K562 (cell line): Measurements from ENCODE around the gene PNPO. TPM values are rescaled to one million over a fixed set of nuclear protein-coding genes. Genes with fewer than 3 reads are reported as not detected.

Experiments
- ARNT ChIP-seq, 2 experiments: fragments of 450-650 bp; IDR thresholded peaks; 2 replicates each; pipeline ENCODE4 v1.6.1; 2016; ENCODE audit warnings: mild to moderate bottlenecking in 1 of 2
- CREBBP ChIP-seq: IDR thresholded peaks from one replicate; pipeline ENCODE4 v1.6.1; 2012; ENCODE audit warnings: low read depth, mild to moderate bottlenecking, control low read depth, inconsistent platforms, low read length
- FOSL1 ChIP-seq: fragments of 200-800 bp; sonication (Bioruptor generic); conservative IDR thresholded peaks from 2 replicates; pipeline ENCODE4 v1.6.1; 2016; ENCODE audit warnings: missing genetic modification characterization, missing compliant biosample characterization
- MECOM ChIP-seq: fragments of 250-450 bp; sonication (Bioruptor Pico); IDR thresholded peaks from 2 replicates; pipeline ENCODE4 v1.8.0; 2022; ENCODE audit warnings: inconsistent platforms
- NCOA2 ChIP-seq, 2 experiments: fragments of 450-650 bp; IDR thresholded peaks; 2 replicates each; pipeline ENCODE4 v1.6.1; 2018; ENCODE audit warnings: mild to moderate bottlenecking in 2 of 2, moderate library complexity in 1 of 2; ENCODE audit not compliant: partially characterized antibody in 2 of 2
- XRCC5 ChIP-seq: fragments of 200-400 bp; formaldehyde crosslinking; IDR thresholded peaks from 2 replicates; pipeline ENCODE4 v1.6.1; 2017; ENCODE audit warnings: low read depth, mild to moderate bottlenecking, low read length
- ZC3H11A ChIP-seq: IDR thresholded peaks from 2 replicates; pipeline ENCODE4 v1.6.1; 2012; ENCODE audit warnings: low read depth, low read length, improper control_type of control experiment
- ZNF584 ChIP-seq: fragments of 200-800 bp; sonication (Bioruptor generic); IDR thresholded peaks from 2 replicates; pipeline ENCODE4 v1.6.1; 2016; ENCODE audit warnings: low read depth, mild to moderate bottlenecking, missing genetic modification characterization, missing compliant biosample characterization
- ZSCAN29 ChIP-seq: fragments of 450-650 bp; IDR thresholded peaks from 2 replicates; pipeline ENCODE4 v1.6.1; 2017
- polyA plus RNA-seq, 8 experiments: library from polyadenylated mRNA; depleted of rRNA in 4 of 8; stranded (reverse) in 5 of 8; unstranded in 3 of 8; fragments of >200 nt; fragmentation: Nextera tagmentation in 2 of 8; fragmentation: Illumina TruSeq in 1 of 8; extraction: Ambion mirVana in 2 of 8; extraction: Trizol in 1 of 8; gene quantifications; 2 replicates each; pipeline versions ENCODE4 v1.2.1 to v1.2.3, GENCODE V29; 2011 to 2014; ENCODE audit warnings: inconsistent platforms in 1 of 8, missing spikeins in 1 of 8
- total RNA-seq, 7 experiments: library from RNA; depleted of rRNA in 6 of 7; stranded (reverse); fragments of >200 nt in 6 of 7; fragmentation: Illumina TruSeq in 2 of 7; extraction: Trizol in 2 of 7; gene quantifications; 2 replicates each; pipeline versions ENCODE4 v1.2.1 to v1.2.3, GENCODE V29; 2011 to 2021; ENCODE audit warnings: low replicate concordance in 1 of 7
- TF ChIP-seq, protein P1 (sequence below): sonication (generic); formaldehyde crosslinking; IDR thresholded peaks from 2 replicates; pipeline ENCODE4 v1.5.0; 2020; ENCODE audit warnings: missing genetic modification reagents
- TF ChIP-seq, protein P2 (sequence below): IDR thresholded peaks from 2 replicates; pipeline ENCODE4 v1.6.1; 2014; ENCODE audit warnings: antibody characterized with exemption
- TF ChIP-seq, protein P3 (sequence below): fragments of 450-650 bp; conservative IDR thresholded peaks from 2 replicates; pipeline ENCODE4 v1.6.1; 2016; ENCODE audit warnings: missing genetic modification characterization, low read depth, mild to moderate bottlenecking, missing compliant biosample characterization, moderate library complexity
- TF ChIP-seq, protein P4 (sequence below): sonication (generic); formaldehyde crosslinking; IDR thresholded peaks from 2 replicates; pipeline ENCODE4 v1.9.0; 2022; ENCODE audit warnings: mild to moderate bottlenecking, missing genetic modification reagents
- TF ChIP-seq, protein P5 (sequence below): fragments of 250-450 bp; sonication (Bioruptor Pico); IDR thresholded peaks from 2 replicates; pipeline ENCODE4 v1.9.0; 2021; ENCODE audit warnings: mild to moderate bottlenecking, inconsistent platforms
- TF ChIP-seq, protein P6 (sequence below): sonication (generic); formaldehyde crosslinking; IDR thresholded peaks from 2 replicates; pipeline ENCODE4 v1.8.0; 2022; ENCODE audit warnings: mild to moderate bottlenecking, missing genetic modification reagents

PNPO gene
- total and polyA plus RNA-seq, 9 of the 15 experiments (the other 6 are each of a cell fraction or from before 2014, with no cell fraction given), result 16.6 to 39.0 (median 27.4) TPM

DNA sequence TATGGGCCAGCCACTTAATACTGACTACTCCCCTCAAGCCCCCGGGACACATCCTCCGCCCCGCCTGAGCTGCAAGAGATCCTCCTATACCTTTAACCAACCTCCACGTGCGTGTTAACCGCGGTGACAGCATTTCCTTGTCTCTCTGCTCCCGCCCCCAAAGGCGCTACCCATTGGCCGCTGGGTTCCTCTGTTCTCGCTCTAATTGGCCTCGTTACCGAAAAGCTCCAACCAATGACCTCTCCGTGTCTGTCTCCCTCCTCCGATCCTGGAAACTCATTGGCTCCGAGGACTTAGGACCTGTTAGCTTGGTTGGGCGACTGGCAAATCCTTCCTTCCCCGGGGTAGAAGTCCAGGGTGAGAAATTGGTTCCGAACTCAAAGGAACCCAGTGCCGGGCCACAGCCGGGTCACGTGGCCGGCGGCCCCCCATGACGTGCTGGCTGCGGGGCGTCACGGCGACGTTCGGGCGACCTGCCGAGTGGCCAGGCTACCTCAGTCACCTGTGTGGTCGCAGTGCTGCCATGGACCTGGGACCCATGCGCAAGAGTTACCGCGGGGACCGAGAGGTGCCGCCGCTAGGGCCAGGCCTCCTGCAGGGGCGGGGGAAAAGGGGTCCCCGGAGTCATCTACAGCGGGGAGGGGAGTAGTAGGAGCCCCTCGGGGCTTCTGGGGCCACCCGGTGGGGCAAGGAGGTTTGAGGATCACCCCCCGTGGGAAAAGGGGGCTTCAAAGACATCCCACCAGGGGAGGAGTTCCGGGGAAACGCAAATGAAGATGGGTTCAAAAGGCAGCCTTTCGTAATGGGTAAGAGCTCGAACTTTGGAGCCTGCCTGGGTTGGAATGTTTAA lies at the start of gene PNPO (continued):
- TF ChIP-seq FOSL1 (peak; percentile 24; the same call in 1 of the 2 replicates), ZNF584 (peak; percentile 89), MECOM (CRISPR knock-in tag) (no peak), XRCC5 (no peak), ZC3H11A (no peak), ARNT (IDR thresholded peaks at IDR 0.05) (0 out of 4 replicates have a peak, but pooled peaks of 1 of the 2 experiments have one; percentile 2), ZSCAN29 (no peak), NCOA2 (IDR thresholded peaks at IDR 0.05; ENCODE audit: partially characterized antibody in 2 of 2) (no peak), CREBBP (no peak)
- TF ChIP-seq, protein P1, sequence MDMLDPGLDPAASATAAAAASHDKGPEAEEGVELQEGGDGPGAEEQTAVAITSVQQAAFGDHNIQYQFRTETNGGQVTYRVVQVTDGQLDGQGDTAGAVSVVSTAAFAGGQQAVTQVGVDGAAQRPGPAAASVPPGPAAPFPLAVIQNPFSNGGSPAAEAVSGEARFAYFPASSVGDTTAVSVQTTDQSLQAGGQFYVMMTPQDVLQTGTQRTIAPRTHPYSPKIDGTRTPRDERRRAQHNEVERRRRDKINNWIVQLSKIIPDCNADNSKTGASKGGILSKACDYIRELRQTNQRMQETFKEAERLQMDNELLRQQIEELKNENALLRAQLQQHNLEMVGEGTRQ (CRISPR knock-in tag), result peak; percentile 92
- TF ChIP-seq, protein P2, sequence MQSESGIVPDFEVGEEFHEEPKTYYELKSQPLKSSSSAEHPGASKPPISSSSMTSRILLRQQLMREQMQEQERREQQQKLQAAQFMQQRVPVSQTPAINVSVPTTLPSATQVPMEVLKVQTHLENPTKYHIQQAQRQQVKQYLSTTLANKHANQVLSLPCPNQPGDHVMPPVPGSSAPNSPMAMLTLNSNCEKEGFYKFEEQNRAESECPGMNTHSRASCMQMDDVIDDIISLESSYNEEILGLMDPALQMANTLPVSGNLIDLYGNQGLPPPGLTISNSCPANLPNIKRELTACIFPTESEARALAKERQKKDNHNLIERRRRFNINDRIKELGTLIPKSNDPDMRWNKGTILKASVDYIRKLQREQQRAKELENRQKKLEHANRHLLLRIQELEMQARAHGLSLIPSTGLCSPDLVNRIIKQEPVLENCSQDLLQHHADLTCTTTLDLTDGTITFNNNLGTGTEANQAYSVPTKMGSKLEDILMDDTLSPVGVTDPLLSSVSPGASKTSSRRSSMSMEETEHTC, result 0 out of 2 replicates have a peak, but pooled peaks have one; percentile 55
- TF ChIP-seq, protein P3, sequence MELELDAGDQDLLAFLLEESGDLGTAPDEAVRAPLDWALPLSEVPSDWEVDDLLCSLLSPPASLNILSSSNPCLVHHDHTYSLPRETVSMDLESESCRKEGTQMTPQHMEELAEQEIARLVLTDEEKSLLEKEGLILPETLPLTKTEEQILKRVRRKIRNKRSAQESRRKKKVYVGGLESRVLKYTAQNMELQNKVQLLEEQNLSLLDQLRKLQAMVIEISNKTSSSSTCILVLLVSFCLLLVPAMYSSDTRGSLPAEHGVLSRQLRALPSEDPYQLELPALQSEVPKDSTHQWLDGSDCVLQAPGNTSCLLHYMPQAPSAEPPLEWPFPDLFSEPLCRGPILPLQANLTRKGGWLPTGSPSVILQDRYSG (tag), result peak; percentile 75; the same call in 1 of the 2 replicates
- TF ChIP-seq, protein P4, sequence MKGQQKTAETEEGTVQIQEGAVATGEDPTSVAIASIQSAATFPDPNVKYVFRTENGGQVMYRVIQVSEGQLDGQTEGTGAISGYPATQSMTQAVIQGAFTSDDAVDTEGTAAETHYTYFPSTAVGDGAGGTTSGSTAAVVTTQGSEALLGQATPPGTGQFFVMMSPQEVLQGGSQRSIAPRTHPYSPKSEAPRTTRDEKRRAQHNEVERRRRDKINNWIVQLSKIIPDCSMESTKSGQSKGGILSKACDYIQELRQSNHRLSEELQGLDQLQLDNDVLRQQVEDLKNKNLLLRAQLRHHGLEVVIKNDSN, result peak; percentile 85
- TF ChIP-seq, protein P5, sequence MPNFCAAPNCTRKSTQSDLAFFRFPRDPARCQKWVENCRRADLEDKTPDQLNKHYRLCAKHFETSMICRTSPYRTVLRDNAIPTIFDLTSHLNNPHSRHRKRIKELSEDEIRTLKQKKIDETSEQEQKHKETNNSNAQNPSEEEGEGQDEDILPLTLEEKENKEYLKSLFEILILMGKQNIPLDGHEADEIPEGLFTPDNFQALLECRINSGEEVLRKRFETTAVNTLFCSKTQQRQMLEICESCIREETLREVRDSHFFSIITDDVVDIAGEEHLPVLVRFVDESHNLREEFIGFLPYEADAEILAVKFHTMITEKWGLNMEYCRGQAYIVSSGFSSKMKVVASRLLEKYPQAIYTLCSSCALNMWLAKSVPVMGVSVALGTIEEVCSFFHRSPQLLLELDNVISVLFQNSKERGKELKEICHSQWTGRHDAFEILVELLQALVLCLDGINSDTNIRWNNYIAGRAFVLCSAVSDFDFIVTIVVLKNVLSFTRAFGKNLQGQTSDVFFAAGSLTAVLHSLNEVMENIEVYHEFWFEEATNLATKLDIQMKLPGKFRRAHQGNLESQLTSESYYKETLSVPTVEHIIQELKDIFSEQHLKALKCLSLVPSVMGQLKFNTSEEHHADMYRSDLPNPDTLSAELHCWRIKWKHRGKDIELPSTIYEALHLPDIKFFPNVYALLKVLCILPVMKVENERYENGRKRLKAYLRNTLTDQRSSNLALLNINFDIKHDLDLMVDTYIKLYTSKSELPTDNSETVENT (CRISPR knock-in tag), result peak; percentile 54; the same call in 1 of the 2 replicates
- TF ChIP-seq, protein P6, sequence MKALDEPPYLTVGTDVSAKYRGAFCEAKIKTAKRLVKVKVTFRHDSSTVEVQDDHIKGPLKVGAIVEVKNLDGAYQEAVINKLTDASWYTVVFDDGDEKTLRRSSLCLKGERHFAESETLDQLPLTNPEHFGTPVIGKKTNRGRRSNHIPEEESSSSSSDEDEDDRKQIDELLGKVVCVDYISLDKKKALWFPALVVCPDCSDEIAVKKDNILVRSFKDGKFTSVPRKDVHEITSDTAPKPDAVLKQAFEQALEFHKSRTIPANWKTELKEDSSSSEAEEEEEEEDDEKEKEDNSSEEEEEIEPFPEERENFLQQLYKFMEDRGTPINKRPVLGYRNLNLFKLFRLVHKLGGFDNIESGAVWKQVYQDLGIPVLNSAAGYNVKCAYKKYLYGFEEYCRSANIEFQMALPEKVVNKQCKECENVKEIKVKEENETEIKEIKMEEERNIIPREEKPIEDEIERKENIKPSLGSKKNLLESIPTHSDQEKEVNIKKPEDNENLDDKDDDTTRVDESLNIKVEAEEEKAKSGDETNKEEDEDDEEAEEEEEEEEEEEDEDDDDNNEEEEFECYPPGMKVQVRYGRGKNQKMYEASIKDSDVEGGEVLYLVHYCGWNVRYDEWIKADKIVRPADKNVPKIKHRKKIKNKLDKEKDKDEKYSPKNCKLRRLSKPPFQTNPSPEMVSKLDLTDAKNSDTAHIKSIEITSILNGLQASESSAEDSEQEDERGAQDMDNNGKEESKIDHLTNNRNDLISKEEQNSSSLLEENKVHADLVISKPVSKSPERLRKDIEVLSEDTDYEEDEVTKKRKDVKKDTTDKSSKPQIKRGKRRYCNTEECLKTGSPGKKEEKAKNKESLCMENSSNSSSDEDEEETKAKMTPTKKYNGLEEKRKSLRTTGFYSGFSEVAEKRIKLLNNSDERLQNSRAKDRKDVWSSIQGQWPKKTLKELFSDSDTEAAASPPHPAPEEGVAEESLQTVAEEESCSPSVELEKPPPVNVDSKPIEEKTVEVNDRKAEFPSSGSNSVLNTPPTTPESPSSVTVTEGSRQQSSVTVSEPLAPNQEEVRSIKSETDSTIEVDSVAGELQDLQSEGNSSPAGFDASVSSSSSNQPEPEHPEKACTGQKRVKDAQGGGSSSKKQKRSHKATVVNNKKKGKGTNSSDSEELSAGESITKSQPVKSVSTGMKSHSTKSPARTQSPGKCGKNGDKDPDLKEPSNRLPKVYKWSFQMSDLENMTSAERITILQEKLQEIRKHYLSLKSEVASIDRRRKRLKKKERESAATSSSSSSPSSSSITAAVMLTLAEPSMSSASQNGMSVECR, result peak; percentile 82
